IMR-90 (cell line): ENCODE measurements around the gene PARP12. TPM values are rescaled to one million over a fixed set of nuclear protein-coding genes. Genes with fewer than 3 reads are reported as not detected.

Experiments used
- ATAC-seq: fragments of 200-7000 bp; cut with Tn5 transposase; 2 replicates; pipeline ENCODE4 v1.9.1; 2020; ENCODE audit warnings: low read depth, mild to moderate bottlenecking, moderate library complexity
- BruUV-seq: library from RNA; stranded (reverse); fragments of 400-500 nt; replicated peaks from 2 replicates; lab custom pipeline; 2021; lab: Mats Ljungman, UMichigan
- CTCF ChIA-PET: fragments of 300-600 bp; formaldehyde crosslinking; extraction: SDS; loops from one replicate; lab custom pipeline; 2021; ENCODE audit warnings: antibody characterized with exemption; lab: Yijun Ruan, JAX
- POLR2A ChIA-PET: fragments of 300-600 bp; sonication (Branson Sonifier 250); formaldehyde crosslinking; loops from one replicate; lab custom pipeline; 2022; ENCODE audit warnings: antibody characterized with exemption; ENCODE audit not compliant: unreplicated experiment; lab: Charles Lee
- DNase-seq: peaks from one replicate; pipeline ENCODE4 v3.0.0; 2013
- H2AFZ ChIP-seq: replicated peaks from 2 replicates; pipeline ENCODE3; 2013; ENCODE audit warnings: low read length, mild to moderate bottlenecking; ENCODE audit not compliant: poor library complexity
- H2AK5ac ChIP-seq: 2 replicates; pipeline ENCODE4 v1.6.1; 2013; ENCODE audit warnings: low read depth, low read length, inconsistent platforms
- H2AK9ac ChIP-seq: replicated peaks from 2 replicates; pipeline ENCODE3; 2013; ENCODE audit warnings: mild to moderate bottlenecking, low read depth, low read length, moderate library complexity; ENCODE audit not compliant: poor library complexity
- H2BK120ac ChIP-seq: 2 replicates; pipeline ENCODE4 v1.6.1; 2013; ENCODE audit warnings: low read depth, low read length, inconsistent platforms
- H2BK15ac ChIP-seq: 3 replicates; pipeline ENCODE4 v1.6.1; 2013; ENCODE audit warnings: low read depth, low read length, inconsistent platforms
- H2BK20ac ChIP-seq: 2 replicates; pipeline ENCODE4 v1.6.1; 2013; ENCODE audit warnings: low read depth, mild to moderate bottlenecking, inconsistent platforms, low read length, moderate library complexity
- H2BK5ac ChIP-seq: 2 replicates; pipeline ENCODE4 v1.6.1; 2013; ENCODE audit warnings: mild to moderate bottlenecking, low read depth, low read length, inconsistent platforms; ENCODE audit not compliant: poor library complexity, severe bottlenecking
- H3K14ac ChIP-seq: replicated peaks from 2 replicates; pipeline ENCODE4 v1.6.1; 2013; ENCODE audit warnings: low read depth, low read length, inconsistent platforms
- H3K18ac ChIP-seq: 2 replicates; pipeline ENCODE4 v1.6.1; 2013; ENCODE audit warnings: low read depth, low read length, control low read depth
- H3K23ac ChIP-seq: 2 replicates; pipeline ENCODE4 v1.6.1; 2013; ENCODE audit warnings: low read depth, low read length, inconsistent platforms
- H3K27ac ChIP-seq: 2 replicates; pipeline ENCODE4 v1.5.1; 2013; ENCODE audit warnings: mild to moderate bottlenecking, control low read depth, low read length; ENCODE audit not compliant: insufficient read depth
- H3K27me3 ChIP-seq: 2 replicates; pipeline ENCODE4 v1.6.1; 2013; ENCODE audit warnings: low read length; ENCODE audit not compliant: control insufficient read depth, insufficient read depth
- H3K36me3 ChIP-seq: 2 replicates; pipeline ENCODE4 v1.6.1; 2013; ENCODE audit warnings: low read length, mixed read lengths; ENCODE audit not compliant: control insufficient read depth, insufficient read depth
- H3K4ac ChIP-seq: 2 replicates; pipeline ENCODE4 v1.6.1; 2013; ENCODE audit warnings: low read depth, low read length, inconsistent platforms
- H3K4me1 ChIP-seq: 2 replicates; pipeline ENCODE4 v1.6.1; 2013; ENCODE audit warnings: low read length, mixed read lengths; ENCODE audit not compliant: control insufficient read depth, insufficient read depth
- H3K4me2 ChIP-seq: 2 replicates; pipeline ENCODE4 v1.6.1; 2013; ENCODE audit warnings: low read depth, mild to moderate bottlenecking, control low read depth, low read length, moderate library complexity
- H3K4me3 ChIP-seq: 2 replicates; pipeline ENCODE4 v1.5.1; 2013; ENCODE audit warnings: low read depth, mild to moderate bottlenecking, control low read depth, low read length, moderate library complexity; ENCODE audit not compliant: insufficient read depth
- H3K56ac ChIP-seq: 2 replicates; pipeline ENCODE4 v1.6.1; 2013; ENCODE audit warnings: low read length, inconsistent platforms; ENCODE audit not compliant: insufficient read depth; ENCODE audit errors: extremely low read depth
- H3K79me1 ChIP-seq, 2 experiments: 2 replicates each; pipeline ENCODE4 v1.6.1; 2013; ENCODE audit warnings: low read length in 2 of 2, inconsistent platforms in 1 of 2, low read depth in 1 of 2
- H3K9ac ChIP-seq: 2 replicates; pipeline ENCODE4 v1.6.1; 2013; ENCODE audit warnings: low read depth, low read length, control low read depth
- H3K9me1 ChIP-seq: 2 replicates; pipeline ENCODE4 v1.6.1; 2013; ENCODE audit warnings: low read length, inconsistent platforms; ENCODE audit not compliant: insufficient read depth
- H3K9me3 ChIP-seq: 2 replicates; pipeline ENCODE4 v1.6.1; 2013; ENCODE audit warnings: low read length; ENCODE audit not compliant: control insufficient read depth, insufficient read depth
- H4K20me1 ChIP-seq: 2 replicates; pipeline ENCODE4 v1.6.1; 2013; ENCODE audit warnings: low read length, inconsistent platforms; ENCODE audit not compliant: insufficient read depth
- H4K5ac ChIP-seq: 2 replicates; pipeline ENCODE4 v1.6.1; 2013; ENCODE audit warnings: mild to moderate bottlenecking, low read depth, low read length, control low read depth
- H4K8ac ChIP-seq, 2 experiments: 2 replicates each; pipeline ENCODE4 v1.6.1; 2013; ENCODE audit warnings: low read depth in 2 of 2, low read length in 2 of 2, control low read depth in 1 of 2, inconsistent platforms in 1 of 2
- H4K91ac ChIP-seq: 2 replicates; pipeline ENCODE4 v1.6.1; 2013; ENCODE audit warnings: low read depth, low read length, inconsistent platforms; ENCODE audit not compliant: insufficient read depth
- MAZ ChIP-seq: IDR thresholded peaks from 2 replicates; pipeline ENCODE4 v1.6.1; 2012; ENCODE audit warnings: low read depth, mild to moderate bottlenecking, low read length, improper control_type of control experiment, moderate library complexity, borderline replicate concordance
- POLR2A ChIP-seq: IDR thresholded peaks from 2 replicates; pipeline ENCODE4 v1.6.1; 2012; ENCODE audit warnings: mild to moderate bottlenecking, low read depth, low read length
- SMC3 ChIP-seq: fragments of 150-350 bp; IDR thresholded peaks from 2 replicates; pipeline ENCODE4 v1.6.1; 2016; ENCODE audit warnings: low read depth, mild to moderate bottlenecking, antibody characterized with exemption, low read length, moderate library complexity
- WGBS, 2 experiments: methylation state at CpG; one replicate each; pipeline versions ENCODE4 v1.1.5 to v1.1.7; 2013; ENCODE audit warnings: missing lambda C conversion rate in 2 of 2; ENCODE audit not compliant: insufficient read length in 1 of 2; ENCODE audit errors: extremely low coverage in 2 of 2; 5-methylcytosine and 5-hydroxymethylcytosine counted together
- dilution Hi-C: fragments of 300-500 bp; cut with HindIII; formaldehyde crosslinking; loops from one replicate; pipeline ENCODE4 v1.14.3; 2018; ENCODE audit warnings: low sequenced_read_pairs; ENCODE audit not compliant: unreplicated experiment
- in situ Hi-C: fragments of 300-500 bp; cut with MboI; formaldehyde crosslinking; loops from 3 replicates; pipeline ENCODE4 v1.14.3; 2019; ENCODE audit warnings: low sequenced_read_pairs, inconsistent platforms, mixed read lengths
- intact Hi-C: fragments of 100-400 bp; cut with micrococcal nuclease; formaldehyde crosslinking; loops from 2 replicates; pipeline ENCODE4 v1.10.0; 2022
- polyA plus RNA-seq, 3 experiments: library from polyadenylated mRNA; depleted of rRNA; stranded (reverse); fragments of >200 nt; gene quantifications; 2 replicates each; pipeline ENCODE4 v1.2.3, GENCODE V29; 2012; ENCODE audit warnings: low replicate concordance in 1 of 3
- total RNA-seq: library from RNA; depleted of rRNA; stranded (reverse); fragments of >200 nt; gene quantifications from 2 replicates; pipeline ENCODE4 v1.2.3, GENCODE V29; 2012
- TF ChIP-seq, protein P1 (sequence below): fragments of 150-350 bp; IDR thresholded peaks from 2 replicates; pipeline ENCODE4 v1.6.1; 2017; ENCODE audit warnings: mild to moderate bottlenecking, antibody characterized with exemption, low read length, low read depth

The PARP12 gene
- total and polyA plus RNA-seq, 2 of the 4 experiments (the other 2 are of a cell fraction): 7.2 to 11.3 TPM

GRCh38 chr7:140045697-140046096, 17.1 kb downstream of the PARP12 start:
- dilution Hi-C loops (no loop called here), in situ Hi-C loops (no loop called here), intact Hi-C loops (no loop called here)
- no peak overlapping the region for H3K23ac ChIP-seq
- no peak overlapping the region for H2BK20ac ChIP-seq
- no peak overlapping the region for H2AK9ac ChIP-seq
- peaks cover 6% of the 10 kb centered on the region; the same call in 1 of the 2 replicates for H3K4me1 ChIP-seq
- H4K8ac ChIP-seq: no peak overlapping the region
- no peaks in the 10 kb centered on the region for H3K9me3 ChIP-seq
- H2BK5ac ChIP-seq: no peak overlapping the region
- H3K4me3 ChIP-seq: no peak overlapping the region
- H3K27me3 ChIP-seq: no peaks in the 10 kb centered on the region
- H3K4ac ChIP-seq: no peak overlapping the region
- H3K18ac ChIP-seq: no peak overlapping the region
- CTCF ChIA-PET: no interaction called here
- WGBS, 2 experiments: 80% methylated on average over 1 of the region's 6 CpGs; no CpG with 5 or more reads in 1 of the 2 experiments
- TF ChIP-seq SMC3 (no peak), MAZ (no peak), POLR2A (no peak)
- TF ChIP-seq, protein P1, sequence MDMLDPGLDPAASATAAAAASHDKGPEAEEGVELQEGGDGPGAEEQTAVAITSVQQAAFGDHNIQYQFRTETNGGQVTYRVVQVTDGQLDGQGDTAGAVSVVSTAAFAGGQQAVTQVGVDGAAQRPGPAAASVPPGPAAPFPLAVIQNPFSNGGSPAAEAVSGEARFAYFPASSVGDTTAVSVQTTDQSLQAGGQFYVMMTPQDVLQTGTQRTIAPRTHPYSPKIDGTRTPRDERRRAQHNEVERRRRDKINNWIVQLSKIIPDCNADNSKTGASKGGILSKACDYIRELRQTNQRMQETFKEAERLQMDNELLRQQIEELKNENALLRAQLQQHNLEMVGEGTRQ: no peak
- POLR2A ChIA-PET: no interaction called here
- DNase-seq: no peak
- H3K14ac ChIP-seq: no peak overlapping the region
- peaks cover 4% of the 10 kb centered on the region for H3K36me3 ChIP-seq
- no peak overlapping the region for H2BK120ac ChIP-seq
- no peak overlapping the region for H3K9ac ChIP-seq
- BruUV-seq: no TSS peak
- H2AK5ac ChIP-seq: no peak overlapping the region
- peaks cover 0 to 13% of the 10 kb centered on the region in 2 experiments; a peak in 1 of 4 replicates for H3K79me1 ChIP-seq
- no peak overlapping the region for H4K5ac ChIP-seq
- H3K27ac ChIP-seq: no peak overlapping the region
- no peak overlapping the region for H3K4me2 ChIP-seq
- H4K91ac ChIP-seq: no peak overlapping the region
- no peak overlapping the region for H3K56ac ChIP-seq
- no peak overlapping the region for H2BK15ac ChIP-seq
- H2AFZ ChIP-seq: no peak overlapping the region
- H3K9me1 ChIP-seq: no peaks in the 10 kb centered on the region
- ATAC-seq: no peak
- no peaks in the 10 kb centered on the region for H4K20me1 ChIP-seq
